ENCODE results near the gene PDCD1LG2.

Gene PDCD1LG2

DNA sequence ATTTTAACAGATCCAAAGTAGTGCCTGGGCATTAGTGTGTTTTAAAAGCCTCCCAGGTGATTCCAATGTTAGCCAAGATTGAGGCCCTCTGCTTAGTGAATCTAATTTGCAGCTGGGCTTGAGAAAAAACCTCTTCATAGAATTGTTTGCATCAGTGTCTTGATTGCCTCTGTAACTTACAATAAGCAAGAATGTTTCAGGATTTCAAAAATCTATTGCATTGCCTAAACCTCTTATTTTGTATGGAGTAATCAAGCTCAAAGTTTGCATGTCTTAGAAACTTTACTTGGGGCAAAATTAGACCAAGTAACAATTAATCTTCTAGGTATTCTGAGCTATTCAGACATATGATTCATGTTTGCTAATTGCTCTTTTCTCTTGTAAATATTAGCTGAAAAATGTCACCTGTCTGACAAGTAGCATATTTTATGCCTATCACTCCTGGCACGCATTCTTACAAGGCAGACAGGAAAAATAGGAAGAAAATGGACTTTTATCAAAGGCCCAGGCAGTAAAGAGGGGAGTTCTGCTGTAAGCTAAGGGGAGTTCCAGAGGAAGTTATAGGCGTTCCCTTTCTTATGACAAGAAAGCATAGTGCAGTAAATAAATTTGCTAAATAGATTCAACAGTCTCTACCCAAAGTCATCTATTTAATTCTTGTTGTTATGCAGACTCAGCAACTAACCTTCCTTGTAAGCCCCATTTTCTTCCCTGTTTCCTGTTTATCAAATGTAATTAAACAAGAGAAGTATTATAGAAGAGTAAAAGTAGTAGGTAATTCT, 21.0 kb downstream of the PDCD1LG2 start:
- DNase-seq (ENCODE audit: low spot score), result no peak

DNA sequence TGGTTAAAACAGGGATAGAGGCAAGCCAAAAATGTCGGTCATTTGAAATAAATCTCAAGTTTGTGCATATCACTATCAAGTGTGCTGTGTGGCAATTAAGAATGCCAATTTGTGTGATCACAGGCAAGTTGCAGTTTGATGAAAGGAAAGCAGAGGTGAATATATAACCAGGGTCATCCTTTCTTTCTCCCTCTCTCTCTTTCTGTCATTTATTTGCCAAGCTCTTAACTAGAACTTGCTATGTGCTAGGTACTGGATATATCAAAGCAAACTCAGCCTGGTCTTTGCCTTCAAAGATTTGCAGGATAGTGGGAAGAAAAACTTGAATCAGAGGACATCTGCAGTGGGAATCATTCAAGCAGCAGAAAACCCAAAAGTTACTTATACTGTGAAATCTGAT, 22.0 kb downstream of the PDCD1LG2 start:
- no peak for DNase-seq (ENCODE audit: low spot score)

DNA sequence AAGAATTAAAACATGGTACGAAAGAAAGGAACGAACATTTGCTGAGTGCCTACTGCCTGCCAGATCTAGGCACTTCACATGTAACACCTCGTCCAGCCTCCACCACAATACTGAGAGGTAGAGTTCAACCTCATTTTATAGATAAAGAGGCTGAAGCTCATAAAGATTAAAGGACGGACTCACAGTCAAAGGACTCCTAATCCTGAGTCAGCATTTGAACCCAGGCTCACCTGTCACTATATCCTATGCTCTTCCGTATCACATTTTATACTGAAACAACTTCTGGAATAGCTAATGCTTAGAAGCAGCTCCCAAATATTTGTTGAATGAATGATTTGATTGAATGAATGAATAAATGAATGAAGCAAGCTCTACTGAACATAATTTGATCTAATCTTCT, 22.5 kb downstream of the PDCD1LG2 start:
- no peak for DNase-seq (ENCODE audit: low spot score)

DNA sequence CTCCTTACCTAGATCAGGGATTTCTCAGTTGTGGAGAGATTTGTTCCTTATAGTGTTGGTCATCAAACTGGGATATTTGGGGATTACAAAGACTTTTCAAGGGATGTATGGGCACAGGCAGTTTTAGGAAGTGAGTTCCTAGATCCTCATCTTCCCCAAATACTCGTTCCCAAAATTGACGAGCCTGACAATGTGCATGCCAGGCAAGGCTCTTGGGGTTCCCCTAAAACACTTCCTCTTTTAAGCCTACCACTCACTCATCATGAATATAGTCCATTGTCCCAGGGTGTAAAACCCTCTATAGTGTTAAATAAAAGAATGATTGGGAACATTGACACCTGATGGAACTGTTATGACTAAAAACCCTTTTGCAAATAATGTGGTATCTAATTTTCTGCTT, 26.4 kb downstream of the PDCD1LG2 start:
- peak; percentile 60 for DNase-seq (ENCODE audit: low spot score)

DNA sequence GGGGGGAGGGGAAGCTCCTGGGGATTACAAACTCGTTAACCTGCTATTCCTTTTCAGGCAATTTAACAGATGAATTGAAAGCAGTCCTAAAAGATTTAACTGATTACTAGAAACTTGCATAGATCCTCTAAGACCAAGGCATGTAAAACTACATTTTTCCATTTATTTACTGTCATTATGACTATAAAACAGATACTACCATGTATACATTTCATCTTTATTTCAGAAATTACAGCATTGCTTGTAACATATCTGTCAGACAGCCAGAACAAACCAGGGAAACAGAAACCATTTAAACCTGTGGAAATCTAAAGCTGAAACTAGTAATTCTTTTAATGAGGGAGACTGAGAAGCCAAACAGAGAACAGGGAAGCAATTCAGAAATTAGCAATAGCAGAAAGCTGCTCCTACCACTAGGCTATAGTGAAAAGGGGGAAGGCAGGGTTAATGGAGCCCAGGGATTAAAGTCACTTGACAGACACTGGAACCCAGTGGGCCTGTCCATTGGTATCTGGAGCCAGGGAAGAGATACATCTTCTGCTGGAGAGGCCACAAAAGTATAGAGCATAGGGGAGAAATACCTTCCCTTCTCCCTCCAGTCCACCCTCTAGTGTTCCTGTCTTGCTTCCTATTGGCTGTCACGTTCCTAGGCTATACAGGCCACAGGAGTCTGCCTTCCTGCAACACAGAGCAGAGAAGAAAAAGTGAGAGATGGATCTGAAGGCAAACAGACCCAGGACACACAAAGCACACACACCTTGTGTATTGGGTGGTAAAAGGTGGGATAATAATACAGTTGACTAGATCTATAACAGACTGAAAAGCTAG, 33.8 kb downstream of the PDCD1LG2 start:
- DNase-seq (ENCODE audit: low spot score), result no peak

DNA sequence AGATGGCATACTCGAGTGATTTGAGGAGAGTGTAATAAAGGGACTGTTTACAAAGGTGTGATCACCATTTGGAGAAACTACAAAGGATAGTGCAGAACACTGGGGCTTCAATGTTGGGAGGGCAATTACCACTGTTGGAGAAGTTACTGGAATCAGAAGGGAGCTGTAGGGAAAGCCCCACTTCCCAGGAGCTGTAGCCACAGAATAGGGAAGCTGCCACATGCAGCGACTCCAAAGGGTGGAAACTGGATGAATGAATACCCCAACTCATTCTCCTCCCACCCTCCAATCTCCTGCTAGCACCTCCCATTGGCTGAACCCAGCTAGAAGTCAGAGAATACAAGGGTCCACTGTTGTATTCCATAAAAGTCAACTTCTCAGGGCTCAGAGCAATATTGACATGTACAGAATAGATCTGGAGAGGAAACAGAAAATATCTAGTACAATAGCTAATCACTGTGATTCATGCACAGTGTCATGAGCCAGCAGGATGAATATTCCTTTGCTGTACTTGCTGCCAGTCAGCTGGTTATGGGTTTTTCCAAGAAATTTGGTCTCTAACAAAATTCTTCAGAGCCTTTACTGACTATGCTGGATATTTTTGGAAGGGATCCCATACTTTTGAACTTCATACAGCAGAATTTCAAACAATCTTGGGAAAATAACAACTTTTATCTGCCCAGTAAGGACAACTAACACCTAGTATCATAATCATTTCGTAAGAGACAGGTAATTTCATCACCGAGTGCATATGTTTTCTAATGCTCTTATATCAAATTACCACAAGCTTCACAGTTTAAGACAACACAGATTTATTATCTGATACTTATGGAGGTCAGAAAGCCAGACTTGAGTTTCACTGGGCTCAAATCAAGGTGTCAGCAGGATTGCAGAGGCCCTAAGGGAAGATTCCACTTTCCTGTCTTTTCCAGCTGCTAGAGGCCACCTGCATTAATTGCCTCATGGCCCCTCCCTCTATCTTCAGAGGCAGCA, 39.6 kb downstream of the PDCD1LG2 start:
- DNase-seq (ENCODE audit: low spot score), result no peak

DNA sequence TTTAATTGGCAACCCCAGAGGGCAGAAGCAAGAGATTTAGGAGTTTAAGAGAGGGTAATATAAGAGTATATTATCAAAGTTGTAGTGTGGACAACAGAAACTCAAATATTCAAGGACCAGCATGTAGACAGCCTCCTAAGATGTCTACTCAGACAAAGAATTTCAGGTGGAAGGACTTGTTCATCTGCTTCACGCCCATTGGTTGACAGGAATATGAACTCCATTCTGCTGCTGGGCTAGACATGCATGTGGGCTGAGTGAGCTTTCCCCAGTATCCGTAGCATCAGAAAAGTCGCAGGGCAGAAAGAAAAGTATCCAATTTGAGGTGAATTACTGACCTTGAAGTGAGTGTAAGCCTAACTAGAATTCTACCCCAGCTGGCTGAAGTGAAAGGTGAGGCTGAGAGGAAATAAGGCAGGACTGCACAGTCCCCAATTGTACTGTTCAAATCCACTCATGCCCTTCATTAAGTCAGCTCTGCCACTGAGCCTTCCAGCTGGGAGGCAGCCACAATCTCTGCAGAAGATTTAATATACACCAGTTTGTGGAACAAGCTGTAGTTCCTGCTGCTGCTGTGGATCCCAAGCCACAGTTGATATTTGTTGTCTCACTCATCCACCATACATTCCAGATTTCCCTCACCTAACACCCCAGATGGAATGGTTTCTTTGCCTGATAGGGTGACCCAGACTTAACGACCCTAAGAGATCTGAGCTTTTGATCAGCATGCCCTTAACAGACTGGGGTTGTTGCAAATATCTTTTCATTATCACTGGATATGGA, 41.2 kb downstream of the PDCD1LG2 start:
- no peak for DNase-seq (ENCODE audit: low spot score)

DNA sequence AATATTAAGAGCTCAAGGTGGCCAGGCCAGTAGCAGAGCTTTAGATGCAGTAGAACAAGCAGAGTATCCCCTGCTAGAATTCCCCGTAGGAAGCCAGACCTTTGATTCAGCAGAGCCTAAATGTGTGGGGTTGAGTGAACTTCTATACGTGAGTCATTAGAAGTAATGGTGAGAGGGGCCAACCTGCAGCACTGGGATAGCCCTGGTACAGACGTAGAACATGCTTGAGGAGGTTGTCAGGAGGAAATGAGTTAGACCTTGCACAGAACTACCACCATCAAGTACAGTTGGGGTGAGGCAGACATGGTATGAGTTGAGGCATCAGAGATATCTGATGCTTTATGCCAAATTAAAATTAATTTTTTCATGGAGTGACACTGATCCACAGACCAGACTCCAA, 42.0 kb downstream of the PDCD1LG2 start:
- DNase-seq (ENCODE audit: low spot score), result no peak

DNA sequence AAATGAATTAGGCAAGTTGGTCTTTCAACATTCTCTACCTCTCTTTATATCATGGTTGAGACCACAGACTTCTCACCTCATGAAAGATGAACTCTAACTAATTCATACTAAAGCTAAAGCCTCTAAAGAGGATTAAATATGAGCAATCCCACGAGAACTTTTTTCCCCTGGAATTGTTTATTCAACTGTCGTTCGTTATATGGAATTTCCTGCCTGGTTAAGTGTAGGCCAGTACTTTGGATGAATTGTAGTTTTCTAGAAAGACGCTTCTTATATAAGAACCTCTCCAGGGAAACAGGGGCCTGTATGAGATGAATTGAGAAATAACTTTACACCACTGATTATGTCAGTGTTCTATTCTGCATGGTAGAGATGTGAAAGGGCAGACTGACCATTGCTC, 42.9 kb downstream of the PDCD1LG2 start:
- no peak for DNase-seq (ENCODE audit: low spot score)

DNA sequence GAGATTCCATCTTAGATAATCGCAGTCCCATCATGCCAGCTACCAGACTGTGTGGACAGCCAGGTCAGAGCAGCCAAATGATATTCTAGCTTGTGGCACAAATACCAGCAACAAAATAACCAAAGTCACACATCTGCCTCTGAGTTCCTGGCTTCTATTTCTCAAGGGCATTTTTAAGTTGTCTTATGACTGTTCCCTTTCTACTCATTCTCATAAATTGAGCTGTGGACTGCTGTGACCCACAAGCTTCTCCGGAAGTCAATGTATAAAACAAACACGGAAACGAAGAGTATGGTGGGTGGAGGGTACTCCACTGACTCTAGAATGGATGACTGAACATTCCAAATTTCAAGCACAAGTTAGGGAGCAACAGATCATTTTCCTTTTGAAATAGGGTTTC, 43.9 kb downstream of the PDCD1LG2 start:
- DNase-seq (ENCODE audit: low spot score), result no peak

DNA sequence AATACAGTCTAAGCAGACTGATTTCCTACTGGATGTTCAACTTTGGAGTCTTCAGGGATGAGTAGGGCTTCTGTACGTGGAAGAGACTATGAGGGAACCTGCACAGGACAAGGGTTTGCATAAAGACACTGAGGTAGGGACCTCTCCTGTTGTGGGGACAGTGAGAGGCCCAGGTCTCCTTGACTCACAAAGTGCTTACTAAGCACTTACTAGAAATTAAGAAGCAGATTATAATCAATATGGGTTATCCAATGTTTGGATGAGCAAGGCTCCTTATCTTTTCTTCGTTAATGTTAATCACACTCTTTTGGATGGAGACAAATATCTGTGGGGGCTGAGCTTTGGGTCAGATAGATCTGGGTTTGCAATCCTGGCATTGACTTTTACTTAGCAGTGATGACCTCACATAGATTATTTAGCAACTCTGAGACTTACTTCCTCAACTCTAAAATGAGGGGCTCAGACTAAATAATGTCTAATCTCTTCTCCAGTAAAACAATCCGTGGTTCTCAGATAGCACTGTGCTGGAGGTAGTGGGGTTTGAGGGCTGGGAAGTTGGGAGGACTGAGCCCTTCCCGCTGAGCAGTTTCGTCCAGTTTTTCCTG, 45.9 kb downstream of the PDCD1LG2 start:
- no peak for DNase-seq (ENCODE audit: low spot score)

DNA sequence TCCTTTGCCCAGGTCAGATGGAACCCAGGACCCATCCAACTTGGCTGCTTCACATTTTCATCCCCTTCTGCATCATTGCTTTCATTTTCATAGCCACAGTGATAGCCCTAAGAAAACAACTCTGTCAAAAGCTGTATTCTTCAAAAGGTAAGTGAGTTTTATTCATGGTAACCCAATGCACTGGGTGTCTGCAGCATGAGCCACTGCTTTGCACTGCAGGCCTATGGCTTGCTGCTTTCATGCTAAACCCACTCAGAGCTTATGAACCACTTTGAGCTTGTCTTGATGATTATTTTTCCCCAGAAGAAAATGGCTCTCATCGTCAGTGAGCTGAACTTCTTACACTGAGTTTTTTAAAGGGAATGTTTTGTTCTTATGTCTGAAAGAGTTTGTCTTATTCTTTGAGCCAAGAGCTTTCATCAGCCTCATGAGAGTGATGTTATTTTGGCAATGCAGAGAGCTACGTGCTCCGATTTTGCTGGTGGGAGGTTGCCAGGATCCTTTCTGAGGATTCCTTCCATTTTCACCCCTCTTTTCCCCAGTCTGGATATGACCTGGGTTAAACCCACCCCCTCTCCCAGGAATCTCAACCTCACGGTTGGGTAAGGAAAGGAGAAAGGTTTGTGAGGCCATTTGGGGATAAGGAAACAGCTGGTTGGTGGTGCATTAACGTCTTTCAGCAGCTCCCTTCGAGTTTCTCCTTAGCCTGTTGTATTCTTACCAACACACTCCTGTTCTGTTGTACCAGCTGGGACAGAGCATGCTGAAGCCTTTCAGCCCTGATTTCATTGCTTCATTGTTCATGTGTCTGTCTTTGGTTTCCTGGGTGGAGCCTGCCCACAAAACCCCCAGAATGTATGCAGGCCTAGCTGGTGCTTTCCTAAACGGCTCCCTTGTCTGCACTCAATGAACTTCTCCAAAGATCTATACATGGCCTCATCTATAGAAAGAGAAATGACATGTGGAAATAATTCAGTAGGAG, 47.6 kb downstream of the PDCD1LG2 start:
- peak; percentile 27 for DNase-seq (ENCODE audit: low spot score)

DNA sequence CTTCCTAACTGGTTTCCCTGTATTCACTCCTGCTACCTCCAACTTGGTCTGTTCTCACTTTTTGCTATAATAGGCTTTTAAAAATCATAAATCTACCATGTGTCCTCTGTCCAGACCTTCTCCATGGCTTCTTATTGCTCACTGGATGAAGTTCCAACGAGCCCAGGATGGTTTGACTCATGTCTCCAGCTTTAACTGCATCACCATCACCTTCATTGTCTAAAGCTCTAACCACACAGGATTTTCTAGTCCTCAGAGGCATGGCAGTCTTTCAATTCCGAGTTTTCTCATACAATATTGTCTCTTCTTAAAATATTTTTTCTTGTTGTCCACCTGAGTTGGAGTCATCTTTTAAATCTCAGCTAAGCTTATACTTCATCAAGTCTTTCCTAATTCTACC, 49.3 kb downstream of the PDCD1LG2 start:
- DNase-seq (ENCODE audit: low spot score), result no peak

DNA sequence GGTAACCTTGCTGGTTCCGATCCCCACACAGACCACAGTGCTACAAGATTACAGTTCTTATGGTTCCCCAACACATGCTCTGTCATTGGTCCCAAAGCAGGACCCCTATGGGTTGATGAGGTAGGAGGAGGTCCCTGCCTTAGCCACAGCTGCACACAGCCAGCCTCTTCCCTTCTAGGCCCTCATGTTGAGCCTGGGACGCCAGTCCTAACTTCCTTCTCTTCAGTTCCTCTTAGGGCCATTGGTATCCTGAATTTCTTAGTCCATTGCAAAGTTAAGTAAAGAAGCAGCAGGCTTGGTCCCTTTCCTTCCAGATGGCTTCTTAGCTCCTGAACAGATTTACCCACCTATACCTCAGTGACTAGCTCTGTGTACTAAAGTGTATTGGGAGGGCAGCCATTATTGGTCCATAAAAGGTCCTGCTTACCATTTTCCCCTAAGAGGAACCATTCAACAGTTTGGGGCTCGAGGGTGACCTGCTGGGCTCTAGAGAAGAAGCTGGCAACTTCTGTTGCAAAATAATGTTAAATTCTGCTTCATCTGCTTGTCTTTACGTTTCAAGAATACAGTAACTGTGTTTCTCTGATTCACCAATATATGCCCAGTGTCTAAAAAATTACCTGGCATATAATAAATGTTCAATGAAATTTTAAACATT, 50.2 kb downstream of the PDCD1LG2 start:
- peak; percentile 37 for DNase-seq (ENCODE audit: low spot score)

DNA sequence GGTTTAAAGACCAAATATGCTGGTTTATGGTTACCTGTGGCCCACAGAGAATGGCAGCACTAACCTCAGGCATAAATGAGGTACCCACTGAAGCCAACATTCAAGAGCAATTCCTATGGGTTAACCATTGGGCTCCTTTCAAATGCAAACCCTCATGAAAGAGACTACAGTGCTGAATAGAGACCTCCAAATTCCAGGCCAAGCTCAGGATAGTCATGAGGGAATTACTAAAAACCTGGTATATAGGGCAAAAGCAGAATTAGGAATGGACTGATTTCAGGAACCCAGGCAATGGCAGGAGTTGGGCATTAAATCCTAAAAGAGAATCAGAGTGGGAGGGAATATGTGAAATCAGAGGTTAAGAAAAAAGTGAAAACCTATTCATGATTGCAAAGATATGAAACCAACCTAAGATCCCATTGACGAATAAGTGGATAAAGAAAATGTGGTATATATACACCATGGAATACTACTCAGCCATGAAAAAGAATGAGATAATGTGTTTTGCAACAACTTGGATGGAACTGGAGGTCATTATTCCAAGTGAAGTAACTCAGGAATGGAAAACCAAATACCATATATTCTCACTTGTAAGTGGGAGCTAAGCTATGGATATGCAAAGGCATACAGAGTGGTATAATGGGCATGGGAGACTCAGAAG, 51.6 kb downstream of the PDCD1LG2 start:
- DNase-seq (ENCODE audit: low spot score), result no peak

DNA sequence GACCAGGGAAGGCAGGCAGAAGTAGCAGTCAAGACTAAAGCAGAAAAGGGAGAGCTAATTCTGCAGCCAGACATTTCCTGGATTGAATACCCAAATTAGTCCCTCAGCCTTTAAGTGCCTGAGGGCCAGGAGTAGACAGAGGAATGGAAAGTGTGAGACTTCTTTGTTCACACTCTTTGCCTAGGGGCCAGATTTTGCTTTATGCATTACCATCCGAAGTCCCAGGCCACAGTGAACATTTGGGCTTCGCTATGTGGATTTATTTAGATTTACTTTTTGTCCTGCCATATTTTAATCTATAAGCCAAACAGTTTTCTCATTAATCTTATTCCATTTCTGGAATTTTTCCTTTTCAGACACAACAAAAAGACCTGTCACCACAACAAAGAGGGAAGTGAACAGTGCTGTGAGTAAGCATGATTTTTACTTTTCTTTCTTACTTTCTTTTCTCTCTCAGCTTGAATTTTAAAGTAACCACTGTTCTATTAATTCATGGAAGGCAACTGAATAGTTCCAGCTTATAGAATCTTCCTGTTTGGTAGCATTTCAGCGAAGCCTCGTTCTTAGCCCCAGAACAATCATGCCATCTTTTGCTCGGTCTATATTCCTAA, 52.6 kb downstream of the PDCD1LG2 start:
- DNase-seq (ENCODE audit: low spot score), result peak; percentile 28

DNA sequence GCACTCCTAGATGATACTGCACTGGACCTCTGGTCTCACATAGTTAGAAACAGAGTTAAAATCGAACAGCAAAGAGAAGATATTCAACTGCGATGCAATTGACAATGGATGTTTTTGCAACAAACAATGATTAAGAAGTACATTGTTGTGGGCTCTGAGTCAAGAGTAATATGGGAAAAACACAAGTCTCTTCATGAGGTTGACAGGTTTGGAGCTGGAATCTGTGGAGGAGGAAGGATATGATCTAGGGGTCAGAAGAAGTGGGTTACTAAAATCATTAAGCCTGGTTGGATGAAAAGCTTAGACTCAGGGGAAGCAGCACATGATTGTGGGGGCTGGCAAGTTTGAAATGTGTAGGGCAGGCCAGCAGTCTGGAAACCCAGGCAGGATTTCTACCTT, 53.1 kb downstream of the PDCD1LG2 start:
- no peak for DNase-seq (ENCODE audit: low spot score)

DNA sequence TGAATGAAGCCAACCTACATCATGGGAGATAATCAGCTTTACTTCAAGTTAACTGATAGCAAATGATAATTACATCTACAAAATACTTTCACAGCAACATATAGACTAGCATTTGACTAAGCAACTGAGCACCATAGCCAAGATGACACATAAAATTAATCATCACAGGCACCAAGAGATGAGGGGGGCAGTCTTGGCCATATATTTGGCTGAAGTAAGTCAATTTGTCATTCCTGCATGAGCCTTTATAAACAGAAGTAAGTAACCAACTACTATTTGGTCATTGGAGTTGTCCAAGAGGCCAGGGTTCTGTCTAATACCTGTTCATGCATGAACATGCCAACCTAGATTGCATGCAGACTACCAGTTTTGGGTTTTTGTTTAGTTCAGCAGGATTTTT, 53.6 kb downstream of the PDCD1LG2 start:
- no peak for DNase-seq (ENCODE audit: low spot score)
